SU-DHL-6 (cell line): ENCODE results near the gene NOS1AP.

Experiments
- H2AFZ ChIP-seq: fragments of 200-600 bp; sonication (generic); 2 replicates; pipeline ENCODE4 v1.6.1; 2014; ENCODE audit warnings: low read depth, mild to moderate bottlenecking, moderate library complexity, mixed read lengths, antibody characterized with exemption, low read length; ENCODE audit not compliant: severe bottlenecking
- H3F3A ChIP-seq: fragments of 200-600 bp; shearing (Covaris generic); 2 replicates; pipeline ENCODE4 v1.6.0; 2016; ENCODE audit warnings: antibody characterized with exemption, mild to moderate bottlenecking; ENCODE audit not compliant: insufficient read depth
- H3K27ac ChIP-seq: fragments of 200-600 bp; sonication (generic); 2 replicates; pipeline ENCODE4 v1.5.1; 2016; ENCODE audit warnings: low read depth, mild to moderate bottlenecking, low read length, moderate library complexity, mixed read lengths
- H3K27me3 ChIP-seq: fragments of 200-600 bp; sonication (generic), shearing (Covaris generic); 2 replicates; pipeline ENCODE4 v1.6.0; 2014; ENCODE audit warnings: mild to moderate bottlenecking, low read length
- H3K36me3 ChIP-seq: fragments of 200-600 bp; sonication (generic); 2 replicates; pipeline ENCODE4 v1.6.1; 2014; ENCODE audit warnings: mild to moderate bottlenecking, low read length, mixed read lengths
- H3K4me2 ChIP-seq: fragments of 300-600, 200-600 bp; shearing (Covaris generic), sonication (generic); 2 replicates; pipeline ENCODE4 v1.6.0; 2014; ENCODE audit warnings: low read length, low read depth, mild to moderate bottlenecking; ENCODE audit not compliant: poor library complexity, severe bottlenecking
- H3K4me3 ChIP-seq: fragments of 200-600 bp; sonication (generic); 2 replicates; pipeline ENCODE4 v1.5.1; 2014; ENCODE audit warnings: antibody characterized with exemption, low read length, mild to moderate bottlenecking, mixed read lengths; ENCODE audit not compliant: insufficient read depth, poor library complexity, severe bottlenecking
- H3K79me2 ChIP-seq: fragments of 200-600 bp; sonication (generic); 2 replicates; pipeline ENCODE4 v1.6.1; 2014; ENCODE audit warnings: mild to moderate bottlenecking, low read length, moderate library complexity; ENCODE audit not compliant: insufficient read depth
- H3K9ac ChIP-seq: fragments of 200-600 bp; sonication (generic); 2 replicates; pipeline ENCODE4 v1.7.0; 2014; ENCODE audit warnings: mild to moderate bottlenecking, low read length
- H3K9me2 ChIP-seq: fragments of 200-600 bp; sonication (generic); replicated peaks from 2 replicates; pipeline ENCODE4 v1.6.1; 2014; ENCODE audit warnings: low read length; ENCODE audit not compliant: insufficient read depth
- H3K9me3 ChIP-seq: fragments of 200-600 bp; sonication (generic); 2 replicates; pipeline ENCODE4 v1.6.1; 2014; ENCODE audit warnings: low read length, mixed read lengths; ENCODE audit not compliant: insufficient read depth
- H4K20me1 ChIP-seq: fragments of 200-600 bp; sonication (generic); 2 replicates; pipeline ENCODE4 v1.6.1; 2014; ENCODE audit warnings: low read depth, mild to moderate bottlenecking, antibody characterized with exemption, low read length, moderate library complexity, mixed read lengths
- EZH2phosphoT487 ChIP-seq: fragments of 200-600 bp; sonication (generic), shearing (Covaris generic); conservative IDR thresholded peaks from 2 replicates; pipeline ENCODE4 v1.6.1; 2018; ENCODE audit warnings: mild to moderate bottlenecking, antibody characterized with exemption, low read length, moderate library complexity, mixed read lengths
- TF ChIP-seq, protein P1 (sequence below): fragments of 200-600 bp; sonication (generic); IDR thresholded peaks from one replicate; pipeline ENCODE4 v1.5.1; 2017; ENCODE audit warnings: antibody characterized with exemption, mild to moderate bottlenecking, low read length, moderate library complexity; ENCODE audit not compliant: insufficient read depth, poor library complexity, severe bottlenecking

NOS1AP gene

DNA sequence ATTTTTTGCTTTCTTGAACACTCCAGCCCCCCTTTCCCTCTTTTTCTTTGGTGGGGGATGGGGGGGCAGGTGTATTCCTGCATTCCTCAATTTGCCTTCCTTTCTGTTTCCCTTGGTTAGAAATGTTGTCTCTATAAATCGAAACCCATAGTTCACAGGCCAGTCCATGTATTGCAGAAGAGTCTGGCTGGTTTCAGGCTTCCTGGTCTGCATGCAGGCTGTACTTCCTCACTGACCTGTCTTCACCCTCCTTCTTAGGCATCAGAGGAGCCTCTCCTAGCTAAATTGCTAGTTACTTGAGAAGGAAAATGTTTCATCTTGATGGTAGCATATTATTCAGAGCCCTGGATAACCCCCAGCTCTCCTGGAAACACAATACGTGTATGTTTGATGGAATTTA, 167.1 kb downstream of the NOS1AP start:
- H3K27ac ChIP-seq = no peak overlapping the region
- H3K36me3 ChIP-seq = no peaks in the 10 kb centered on the region
- no peak overlapping the region for H3K9ac ChIP-seq
- H3K4me2 ChIP-seq = no peak overlapping the region
- H3K79me2 ChIP-seq = no peaks in the 10 kb centered on the region
- H2AFZ ChIP-seq = no peak overlapping the region
- no peaks in the 10 kb centered on the region for H3K9me2 ChIP-seq
- H3F3A ChIP-seq = no peaks in the 10 kb centered on the region
- TF ChIP-seq EZH2phosphoT487 = no peak
- TF ChIP-seq, protein P1, sequence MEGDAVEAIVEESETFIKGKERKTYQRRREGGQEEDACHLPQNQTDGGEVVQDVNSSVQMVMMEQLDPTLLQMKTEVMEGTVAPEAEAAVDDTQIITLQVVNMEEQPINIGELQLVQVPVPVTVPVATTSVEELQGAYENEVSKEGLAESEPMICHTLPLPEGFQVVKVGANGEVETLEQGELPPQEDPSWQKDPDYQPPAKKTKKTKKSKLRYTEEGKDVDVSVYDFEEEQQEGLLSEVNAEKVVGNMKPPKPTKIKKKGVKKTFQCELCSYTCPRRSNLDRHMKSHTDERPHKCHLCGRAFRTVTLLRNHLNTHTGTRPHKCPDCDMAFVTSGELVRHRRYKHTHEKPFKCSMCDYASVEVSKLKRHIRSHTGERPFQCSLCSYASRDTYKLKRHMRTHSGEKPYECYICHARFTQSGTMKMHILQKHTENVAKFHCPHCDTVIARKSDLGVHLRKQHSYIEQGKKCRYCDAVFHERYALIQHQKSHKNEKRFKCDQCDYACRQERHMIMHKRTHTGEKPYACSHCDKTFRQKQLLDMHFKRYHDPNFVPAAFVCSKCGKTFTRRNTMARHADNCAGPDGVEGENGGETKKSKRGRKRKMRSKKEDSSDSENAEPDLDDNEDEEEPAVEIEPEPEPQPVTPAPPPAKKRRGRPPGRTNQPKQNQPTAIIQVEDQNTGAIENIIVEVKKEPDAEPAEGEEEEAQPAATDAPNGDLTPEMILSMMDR = no peak
- no peaks in the 10 kb centered on the region for H3K9me3 ChIP-seq
- no peaks in the 10 kb centered on the region for H4K20me1 ChIP-seq
- H3K4me3 ChIP-seq = no peak overlapping the region
- H3K27me3 ChIP-seq = no peaks in the 10 kb centered on the region; the same call in 1 of the 2 replicates

DNA sequence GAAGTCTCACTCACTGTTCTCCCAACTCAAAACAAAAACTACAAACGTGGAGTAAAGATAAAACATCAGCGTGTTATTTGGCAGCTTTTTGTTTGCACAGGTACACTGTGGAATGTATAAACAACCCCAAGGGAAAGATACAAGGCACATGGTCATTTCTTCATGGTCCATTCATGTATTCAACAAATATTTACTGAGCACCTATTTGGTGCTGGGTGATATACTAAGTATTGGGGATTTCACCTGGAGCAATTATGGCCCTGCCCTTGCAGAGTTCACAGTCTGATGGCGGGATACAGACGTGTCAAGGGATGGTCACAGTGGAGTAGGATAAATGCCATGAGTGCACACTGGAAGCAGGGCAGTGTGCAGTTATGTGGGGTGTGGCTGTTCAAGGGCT, 171.1 kb downstream of the NOS1AP start:
- H3K9me2 ChIP-seq = no peaks in the 10 kb centered on the region
- no peaks in the 10 kb centered on the region for H3K36me3 ChIP-seq
- H3K4me2 ChIP-seq = no peak overlapping the region
- H3K4me3 ChIP-seq = no peak overlapping the region
- H3K27ac ChIP-seq = no peak overlapping the region
- TF ChIP-seq, protein P1 = no peak
- TF ChIP-seq EZH2phosphoT487 = no peak
- no peaks in the 10 kb centered on the region for H3K79me2 ChIP-seq
- H4K20me1 ChIP-seq = no peaks in the 10 kb centered on the region
- H3F3A ChIP-seq = no peaks in the 10 kb centered on the region
- no peak overlapping the region for H3K9ac ChIP-seq
- H3K27me3 ChIP-seq = no peaks in the 10 kb centered on the region
- H2AFZ ChIP-seq = no peak overlapping the region
- H3K9me3 ChIP-seq = no peaks in the 10 kb centered on the region

DNA sequence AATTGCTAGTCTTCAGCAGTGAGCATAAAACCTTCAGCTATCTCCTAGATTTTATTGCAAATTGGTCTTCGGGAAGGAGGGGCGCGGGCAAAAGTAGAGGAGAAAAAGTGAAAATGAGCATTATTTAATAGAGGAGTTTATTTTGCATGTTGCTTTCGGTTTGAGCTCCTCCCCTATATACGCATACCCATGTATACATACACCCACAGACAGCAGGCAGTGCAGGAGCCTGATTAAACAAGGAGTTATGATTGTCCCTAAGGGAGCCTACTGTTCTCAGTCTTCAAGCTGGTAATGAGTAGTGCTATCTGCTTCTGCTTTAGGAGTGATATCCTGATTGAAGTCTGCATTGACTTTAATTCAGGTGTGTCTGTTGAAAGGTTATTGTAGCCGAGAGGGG, 173.3 kb downstream of the NOS1AP start:
- H2AFZ ChIP-seq = no peak overlapping the region
- no peak overlapping the region for H3K4me3 ChIP-seq
- H3K27me3 ChIP-seq = no peaks in the 10 kb centered on the region
- H3K27ac ChIP-seq = no peak overlapping the region
- H3K4me2 ChIP-seq = no peak overlapping the region
- no peaks in the 10 kb centered on the region for H3F3A ChIP-seq
- no peaks in the 10 kb centered on the region for H3K79me2 ChIP-seq
- no peaks in the 10 kb centered on the region for H3K9me2 ChIP-seq
- no peaks in the 10 kb centered on the region for H3K9me3 ChIP-seq
- no peak for TF ChIP-seq EZH2phosphoT487
- TF ChIP-seq, protein P1 = no peak
- H3K36me3 ChIP-seq = no peaks in the 10 kb centered on the region
- no peaks in the 10 kb centered on the region for H4K20me1 ChIP-seq
- H3K9ac ChIP-seq = no peak overlapping the region
